Measurements from ENCODE around the gene BEST3.

BEST3 gene

GRCh38 chr12:69698769-69699540, at the start of gene BEST3:
Gene BEST3, minus strand, starts transcription at chr12:69699303. Its CDS starts 1,505 bp downstream, at chr12:69697798.
- H3K9me3 Mint-ChIP-seq (ENCODE audit: low read depth) = no peaks in the 10 kb centered on the region
- H3K36me3 Mint-ChIP-seq = no peaks in the 10 kb centered on the region
- H3K4me1 Mint-ChIP-seq (ENCODE audit: low read depth) = no peaks in the 10 kb centered on the region
- H3K27me3 Mint-ChIP-seq = peaks cover 9% of the 10 kb centered on the region
- H3K4me3 Mint-ChIP-seq = no peak within 1 kb of the TSS
- no peak within 1 kb of the TSS for H3K27ac Mint-ChIP-seq

- peaks cover 29% of the 10 kb centered on the region for H3K4me1 Mint-ChIP-seq (ENCODE audit: low read depth)
- no peaks in the 10 kb centered on the region for H3K9me3 Mint-ChIP-seq (ENCODE audit: low read depth)
These were observed 45.0 kb upstream of the BEST3 start for GRCh38 chr12:69744109-69744508.

GRCh38 chr12:69739287-69740191, 40.4 kb upstream of the BEST3 start:
- peaks cover 27% of the 10 kb centered on the region for H3K4me1 Mint-ChIP-seq (ENCODE audit: low read depth)
- H3K4me3 Mint-ChIP-seq = peak overlapping the region; percentile 87
- H3K27ac Mint-ChIP-seq = peak overlapping the region; percentile 71
- no peaks in the 10 kb centered on the region for H3K36me3 Mint-ChIP-seq
- no peaks in the 10 kb centered on the region for H3K9me3 Mint-ChIP-seq (ENCODE audit: low read depth)
- H3K27me3 Mint-ChIP-seq = no peaks in the 10 kb centered on the region

More at GRCh38 chr12:69744109-69744508, 45.0 kb upstream of the BEST3 start:
- Mint-ChIP-seq H3K27ac (no peak overlapping the region), H3K27me3 (no peaks in the 10 kb centered on the region), H3K36me3 (no peaks in the 10 kb centered on the region), H3K4me3 (no peak overlapping the region)

- peaks cover 6% of the 10 kb centered on the region for H3K27me3 Mint-ChIP-seq
- no peaks in the 10 kb centered on the region for H3K36me3 Mint-ChIP-seq
- peak within 1 kb of the TSS; percentile 71 for H3K27ac Mint-ChIP-seq
- H3K4me1 Mint-ChIP-seq (ENCODE audit: low read depth) = peaks cover 27% of the 10 kb centered on the region
- H3K4me3 Mint-ChIP-seq = peak within 1 kb of the TSS; percentile 87
- no peaks in the 10 kb centered on the region for H3K9me3 Mint-ChIP-seq (ENCODE audit: low read depth)
These were observed 39.5 kb upstream of the BEST3 start, which contains the start of gene RAB3IP for GRCh38 chr12:69738351-69739286. Gene RAB3IP, plus strand, starts transcription at chr12:69738860. Its CDS starts 16,549 bp downstream, at chr12:69755409.

GRCh38 chr12:69733638-69734037, 34.5 kb upstream of the BEST3 start:
- Mint-ChIP-seq H3K4me3 (no peak overlapping the region), H3K27ac (no peak overlapping the region), H3K36me3 (no peaks in the 10 kb centered on the region), H3K27me3 (peaks cover 12% of the 10 kb centered on the region), H3K9me3 (ENCODE audit: low read depth) (no peaks in the 10 kb centered on the region), H3K4me1 (ENCODE audit: low read depth) (peaks cover 2% of the 10 kb centered on the region)

- Mint-ChIP-seq H3K27me3 (peaks cover 12% of the 10 kb centered on the region), H3K36me3 (no peaks in the 10 kb centered on the region), H3K27ac (no peak overlapping the region), H3K9me3 (ENCODE audit: low read depth) (no peaks in the 10 kb centered on the region), H3K4me3 (no peak overlapping the region), H3K4me1 (ENCODE audit: low read depth) (no peaks in the 10 kb centered on the region)
These were observed 33.0 kb upstream of the BEST3 start for GRCh38 chr12:69732088-69732487.

GRCh38 chr12:69726922-69727321, 27.8 kb upstream of the BEST3 start:
- Mint-ChIP-seq H3K27me3 (peaks cover 10% of the 10 kb centered on the region), H3K9me3 (ENCODE audit: low read depth) (no peaks in the 10 kb centered on the region), H3K4me1 (ENCODE audit: low read depth) (no peaks in the 10 kb centered on the region), H3K4me3 (no peak overlapping the region), H3K36me3 (peaks cover 8% of the 10 kb centered on the region), H3K27ac (no peak overlapping the region)

- H3K27me3 Mint-ChIP-seq = peaks cover 9% of the 10 kb centered on the region
- no peak overlapping the region for H3K27ac Mint-ChIP-seq
- no peaks in the 10 kb centered on the region for H3K9me3 Mint-ChIP-seq (ENCODE audit: low read depth)
- no peaks in the 10 kb centered on the region for H3K4me1 Mint-ChIP-seq (ENCODE audit: low read depth)
- H3K36me3 Mint-ChIP-seq = peaks cover 8% of the 10 kb centered on the region
- H3K4me3 Mint-ChIP-seq = no peak overlapping the region
These were observed 21.6 kb upstream of the BEST3 start for GRCh38 chr12:69720750-69721149.

GRCh38 chr12:69719336-69720316, 20.5 kb upstream of the BEST3 start:
- H3K36me3 Mint-ChIP-seq = peaks cover 6% of the 10 kb centered on the region
- H3K27me3 Mint-ChIP-seq = peaks cover 7% of the 10 kb centered on the region
- H3K4me1 Mint-ChIP-seq (ENCODE audit: low read depth) = no peaks in the 10 kb centered on the region
- H3K9me3 Mint-ChIP-seq (ENCODE audit: low read depth) = no peaks in the 10 kb centered on the region
- no peak overlapping the region for H3K27ac Mint-ChIP-seq
- no peak overlapping the region for H3K4me3 Mint-ChIP-seq

GRCh38 chr12:69714542-69714941, 15.4 kb upstream of the BEST3 start:
- peaks cover 6% of the 10 kb centered on the region for H3K27me3 Mint-ChIP-seq

GRCh38 chr12:69712826-69713225, 13.7 kb upstream of the BEST3 start:
- no peak overlapping the region for H3K27ac Mint-ChIP-seq
- no peaks in the 10 kb centered on the region for H3K36me3 Mint-ChIP-seq
- peaks cover 11% of the 10 kb centered on the region for H3K27me3 Mint-ChIP-seq
- peaks cover 7% of the 10 kb centered on the region for H3K9me3 Mint-ChIP-seq (ENCODE audit: low read depth)
- no peaks in the 10 kb centered on the region for H3K4me1 Mint-ChIP-seq (ENCODE audit: low read depth)
- no peak overlapping the region for H3K4me3 Mint-ChIP-seq

More at GRCh38 chr12:69714542-69714941, 15.4 kb upstream of the BEST3 start:
- Mint-ChIP-seq H3K4me1 (ENCODE audit: low read depth) (no peaks in the 10 kb centered on the region), H3K27ac (no peak overlapping the region), H3K4me3 (no peak overlapping the region), H3K36me3 (no peaks in the 10 kb centered on the region), H3K9me3 (ENCODE audit: low read depth) (peaks cover 4% of the 10 kb centered on the region)

GRCh38 chr12:69708649-69709048, 9.5 kb upstream of the BEST3 start:
- H3K4me3 Mint-ChIP-seq = no peak overlapping the region
- H3K9me3 Mint-ChIP-seq (ENCODE audit: low read depth) = peaks cover 7% of the 10 kb centered on the region
- H3K36me3 Mint-ChIP-seq = no peaks in the 10 kb centered on the region
- no peaks in the 10 kb centered on the region for H3K4me1 Mint-ChIP-seq (ENCODE audit: low read depth)
- peaks cover 22% of the 10 kb centered on the region for H3K27me3 Mint-ChIP-seq
- H3K27ac Mint-ChIP-seq = no peak overlapping the region

GRCh38 chr12:69704357-69704756, 5.3 kb upstream of the BEST3 start:
- H3K4me3 Mint-ChIP-seq = no peak overlapping the region
- H3K4me1 Mint-ChIP-seq (ENCODE audit: low read depth) = no peaks in the 10 kb centered on the region
- no peak overlapping the region for H3K27ac Mint-ChIP-seq
- peaks cover 21% of the 10 kb centered on the region for H3K27me3 Mint-ChIP-seq
- peaks cover 3% of the 10 kb centered on the region for H3K9me3 Mint-ChIP-seq (ENCODE audit: low read depth)
- no peaks in the 10 kb centered on the region for H3K36me3 Mint-ChIP-seq

Data from activated naive CD8-positive, alpha-beta T cell (primary cell).